Measurements from ENCODE around the gene FSCN2. TPM values are rescaled to one million over a fixed set of nuclear protein-coding genes. Genes with fewer than 3 reads are reported as not detected.

FSCN2 gene
- total and polyA plus RNA-seq, 4 donors: 0.89 to 3.1 (median 1.6) TPM

DNA sequence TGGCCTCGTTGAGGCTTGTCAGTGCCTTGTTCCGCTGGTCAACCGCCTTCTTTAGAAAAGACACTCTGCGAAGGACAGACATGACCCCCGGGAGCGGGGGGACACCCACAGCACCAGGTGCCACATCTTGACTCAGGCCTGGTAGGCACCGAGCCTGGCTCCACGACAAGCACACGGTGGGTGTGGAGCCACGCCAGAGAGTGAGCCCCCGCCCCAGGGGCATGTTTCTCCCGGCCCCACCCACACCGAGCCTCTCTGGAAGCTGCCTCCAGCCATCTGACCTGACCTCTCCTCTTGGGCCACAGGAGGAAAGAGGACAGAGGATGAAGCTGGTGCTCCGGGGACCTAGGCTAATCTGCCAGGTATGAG is 19.4 kb downstream of the FSCN2 start:
- no peak overlapping the region for H3K4me3 ChIP-seq (ENCODE audit: low read depth, low read length)
- H3K36me3 ChIP-seq (ENCODE audit: control insufficient read depth, insufficient read depth, low read length): peaks cover 88% of the 10 kb centered on the region
- H3K27me3 ChIP-seq (ENCODE audit: control insufficient read depth, insufficient read depth, low read length): no peaks in the 10 kb centered on the region
- H3K27ac ChIP-seq (ENCODE audit: low read depth, low read length): no peak overlapping the region
- H3K9me3 ChIP-seq (ENCODE audit: control insufficient read depth, insufficient read depth, low read length): no peaks in the 10 kb centered on the region
- 87% methylated on average over 13 of the region's 14 CpGs for WGBS (ENCODE audit: insufficient coverage)
- no peak for DNase-seq (ENCODE audit: low read depth in 4 of 6, low spot score in 6 of 6)
- H3K4me1 ChIP-seq (ENCODE audit: control insufficient read depth, insufficient read depth, low read length): peaks cover 21% of the 10 kb centered on the region

DNA sequence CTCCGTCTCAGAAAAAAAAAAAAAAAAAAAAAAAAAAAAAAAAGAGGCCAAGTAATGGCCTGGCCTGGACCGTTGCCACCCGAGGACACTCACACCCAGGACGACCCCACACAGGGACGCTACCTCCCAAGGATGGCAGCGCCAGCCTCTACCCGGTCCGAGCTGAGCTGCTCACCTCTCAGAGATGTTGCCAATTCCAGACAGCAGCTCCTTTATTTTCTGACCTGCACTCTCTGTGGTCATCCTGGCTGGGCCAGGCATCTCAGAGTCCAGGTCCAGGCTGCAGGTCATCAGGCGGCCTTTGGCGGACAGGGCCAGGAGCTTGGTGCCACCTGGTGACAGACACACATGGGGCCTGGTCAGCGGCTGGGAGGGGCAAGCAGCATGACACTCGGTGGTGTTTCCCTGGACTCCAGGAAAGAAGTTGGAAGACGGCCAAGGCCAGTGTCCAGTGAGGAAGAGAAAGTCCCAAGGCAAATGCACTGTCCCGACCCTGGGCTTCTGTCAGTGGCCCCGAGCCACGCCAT is 20.9 kb downstream of the FSCN2 start:
- H3K27ac ChIP-seq (ENCODE audit: low read depth, low read length): no peak overlapping the region
- H3K4me1 ChIP-seq (ENCODE audit: control insufficient read depth, insufficient read depth, low read length): peaks cover 36% of the 10 kb centered on the region
- H3K4me3 ChIP-seq (ENCODE audit: low read depth, low read length): no peak overlapping the region
- H3K36me3 ChIP-seq (ENCODE audit: control insufficient read depth, insufficient read depth, low read length): peaks cover 77% of the 10 kb centered on the region
- no peak for DNase-seq (ENCODE audit: low read depth in 4 of 6, low spot score in 6 of 6)
- no peaks in the 10 kb centered on the region for H3K27me3 ChIP-seq (ENCODE audit: control insufficient read depth, insufficient read depth, low read length)
- 89% methylated on average over 15 of the region's 16 CpGs for WGBS (ENCODE audit: insufficient coverage)
- no peaks in the 10 kb centered on the region for H3K9me3 ChIP-seq (ENCODE audit: control insufficient read depth, insufficient read depth, low read length)

DNA sequence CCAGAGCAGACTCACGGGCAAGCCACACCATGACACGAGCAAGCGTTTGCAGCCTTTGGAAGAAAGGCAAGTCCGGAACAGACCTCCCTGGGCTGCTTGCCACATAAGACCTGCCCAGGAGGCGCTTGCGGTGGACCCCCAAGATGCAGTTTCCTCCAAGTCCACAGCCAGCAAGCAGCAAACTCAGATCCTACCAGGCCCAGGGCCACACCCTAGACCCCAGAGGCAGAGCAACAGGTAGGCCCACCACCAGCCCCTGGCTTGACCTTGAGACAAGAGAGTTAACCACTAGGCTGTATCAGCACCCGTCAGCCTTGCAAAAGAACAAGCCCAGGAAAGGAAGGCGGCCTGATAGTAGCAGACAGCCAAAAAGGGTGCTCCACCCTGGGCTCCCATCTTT is 21.6 kb downstream of the FSCN2 start:
- Histone ChIP-seq H3K9me3 (ENCODE audit: control insufficient read depth, insufficient read depth, low read length) (no peaks in the 10 kb centered on the region), H3K27me3 (ENCODE audit: control insufficient read depth, insufficient read depth, low read length) (no peaks in the 10 kb centered on the region), H3K27ac (ENCODE audit: low read depth, low read length) (no peak overlapping the region), H3K4me3 (ENCODE audit: low read depth, low read length) (no peak overlapping the region), H3K4me1 (ENCODE audit: control insufficient read depth, insufficient read depth, low read length) (peaks cover 39% of the 10 kb centered on the region), H3K36me3 (ENCODE audit: control insufficient read depth, insufficient read depth, low read length) (peaks cover 69% of the 10 kb centered on the region)
- DNase-seq (ENCODE audit: low read depth in 4 of 6, low spot score in 6 of 6): no peak
- 90% methylated on average over 7 of the region's 8 CpGs for WGBS (ENCODE audit: insufficient coverage)

DNA sequence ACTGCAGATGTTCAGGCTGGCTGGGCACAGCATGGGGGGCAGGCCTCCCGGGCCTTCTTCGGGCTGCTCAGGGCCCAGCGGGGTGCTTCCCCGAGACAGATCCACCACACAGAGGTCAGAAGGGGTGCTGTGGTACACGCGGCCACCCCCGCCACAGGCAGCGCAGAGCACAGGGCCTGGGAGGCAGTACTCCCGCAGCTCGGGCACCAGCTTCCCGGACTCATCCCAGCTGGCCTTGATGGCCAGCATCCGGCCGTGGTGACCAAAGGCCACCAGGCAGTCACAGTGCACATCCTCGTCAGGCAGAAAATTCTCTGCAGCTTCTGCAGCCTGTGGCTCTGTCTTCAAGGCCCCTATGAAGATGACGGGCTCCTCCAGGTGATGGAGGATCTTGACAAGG is 22.1 kb downstream of the FSCN2 start:
- H3K4me3 ChIP-seq (ENCODE audit: low read depth, low read length): no peak overlapping the region
- no peaks in the 10 kb centered on the region for H3K9me3 ChIP-seq (ENCODE audit: control insufficient read depth, insufficient read depth, low read length)
- H3K4me1 ChIP-seq (ENCODE audit: control insufficient read depth, insufficient read depth, low read length): peaks cover 39% of the 10 kb centered on the region
- 88% methylated on average over 15 of the region's 15 CpGs for whole genome bisulfite sequencing (ENCODE audit: insufficient coverage)
- H3K27ac ChIP-seq (ENCODE audit: low read depth, low read length): no peak overlapping the region
- peaks cover 65% of the 10 kb centered on the region for H3K36me3 ChIP-seq (ENCODE audit: control insufficient read depth, insufficient read depth, low read length)
- no peaks in the 10 kb centered on the region for H3K27me3 ChIP-seq (ENCODE audit: control insufficient read depth, insufficient read depth, low read length)
- DNase-seq (ENCODE audit: low read depth in 4 of 6, low spot score in 6 of 6): no peak

DNA sequence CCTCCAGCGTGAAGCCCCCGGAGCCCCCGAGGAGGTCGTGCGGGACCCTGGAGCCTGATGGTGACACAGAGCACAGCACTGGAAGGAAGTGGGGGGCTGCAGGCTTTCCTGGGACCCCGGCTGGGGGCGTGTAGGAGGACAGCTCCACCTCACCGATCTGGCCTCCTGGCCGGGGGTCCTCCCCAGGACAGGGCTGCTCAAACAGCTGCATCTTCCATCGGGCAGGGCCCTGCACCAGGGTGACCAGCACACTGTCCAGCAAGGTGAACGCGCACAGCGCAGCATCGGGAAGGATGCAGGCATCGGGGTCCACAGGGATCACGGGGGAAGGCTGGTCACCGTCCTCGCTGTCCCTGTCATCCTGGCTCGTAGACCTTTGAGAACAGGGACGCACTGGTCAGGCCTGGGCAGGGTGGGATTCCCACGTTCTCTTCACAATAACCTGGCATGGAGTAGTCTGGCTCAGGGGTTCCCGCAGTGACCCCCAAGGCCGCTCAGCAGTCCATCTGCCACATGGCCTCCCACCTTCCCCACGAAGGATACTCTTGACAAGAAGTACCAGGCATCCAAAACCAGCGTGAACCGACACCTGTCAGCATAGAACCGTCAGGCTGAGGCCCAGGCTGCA is 22.8 kb downstream of the FSCN2 start:
- Histone ChIP-seq H3K27ac (ENCODE audit: low read depth, low read length) (no peak overlapping the region), H3K36me3 (ENCODE audit: control insufficient read depth, insufficient read depth, low read length) (peaks cover 62% of the 10 kb centered on the region), H3K4me3 (ENCODE audit: low read depth, low read length) (peak overlapping the region; percentile 86), H3K9me3 (ENCODE audit: control insufficient read depth, insufficient read depth, low read length) (no peaks in the 10 kb centered on the region), H3K4me1 (ENCODE audit: control insufficient read depth, insufficient read depth, low read length) (peaks cover 39% of the 10 kb centered on the region), H3K27me3 (ENCODE audit: control insufficient read depth, insufficient read depth, low read length) (no peaks in the 10 kb centered on the region)
- WGBS (ENCODE audit: insufficient coverage): 83% methylated on average over 27 of the region's 27 CpGs
- no peak for DNase-seq (ENCODE audit: low read depth in 4 of 6, low spot score in 6 of 6)

DNA sequence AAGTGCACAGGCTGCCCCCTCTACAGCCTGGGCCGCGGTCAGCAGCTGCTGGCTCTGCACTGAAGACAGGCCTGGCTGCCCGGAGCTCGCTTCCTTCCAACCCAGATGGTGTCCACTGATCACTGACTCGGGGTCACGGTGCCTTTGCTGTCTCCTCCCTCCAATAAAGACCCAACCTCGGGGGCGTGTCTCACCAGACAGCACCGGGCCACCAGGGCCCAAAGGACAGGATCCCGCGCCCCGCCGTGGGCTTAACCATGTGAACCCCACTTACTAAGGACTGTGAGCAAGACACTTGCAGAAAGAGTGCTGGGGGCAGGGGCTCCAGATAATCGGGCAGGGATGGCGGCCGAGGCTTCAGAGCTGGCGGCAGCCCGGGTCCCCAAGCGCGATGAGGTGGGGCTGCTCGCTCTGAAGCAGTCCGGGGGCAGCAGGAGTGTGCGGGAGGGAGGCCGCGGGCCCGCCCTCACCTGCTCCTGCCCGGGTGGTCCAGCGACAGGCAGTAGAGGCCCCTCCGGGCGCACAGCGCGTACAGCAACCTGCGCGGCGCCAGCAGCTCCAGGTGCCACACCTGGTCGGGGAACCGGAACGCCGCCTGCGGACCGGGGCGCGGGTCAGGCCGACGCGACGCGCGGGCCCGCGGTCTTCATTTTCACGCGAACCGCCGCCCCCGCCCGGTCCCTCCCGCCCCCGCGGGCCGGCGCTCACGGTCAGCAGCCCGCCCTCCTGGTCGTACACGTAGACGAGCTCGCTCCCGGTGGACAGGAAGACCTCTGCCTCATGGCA is 23.5 kb downstream of the FSCN2 start:
- Histone ChIP-seq H3K4me1 (ENCODE audit: control insufficient read depth, insufficient read depth, low read length) (peaks cover 39% of the 10 kb centered on the region), H3K4me3 (ENCODE audit: low read depth, low read length) (peak overlapping the region; percentile 86), H3K27me3 (ENCODE audit: control insufficient read depth, insufficient read depth, low read length) (no peaks in the 10 kb centered on the region), H3K27ac (ENCODE audit: low read depth, low read length) (no peak overlapping the region), H3K36me3 (ENCODE audit: control insufficient read depth, insufficient read depth, low read length) (peaks cover 62% of the 10 kb centered on the region), H3K9me3 (ENCODE audit: control insufficient read depth, insufficient read depth, low read length) (no peaks in the 10 kb centered on the region)
- 1% methylated on average over 69 of the region's 69 CpGs for WGBS (ENCODE audit: insufficient coverage)
- DNase-seq (ENCODE audit: low read depth in 4 of 6, low spot score in 6 of 6): peak in 2 of 6 donors; percentile 11 to 24

DNA sequence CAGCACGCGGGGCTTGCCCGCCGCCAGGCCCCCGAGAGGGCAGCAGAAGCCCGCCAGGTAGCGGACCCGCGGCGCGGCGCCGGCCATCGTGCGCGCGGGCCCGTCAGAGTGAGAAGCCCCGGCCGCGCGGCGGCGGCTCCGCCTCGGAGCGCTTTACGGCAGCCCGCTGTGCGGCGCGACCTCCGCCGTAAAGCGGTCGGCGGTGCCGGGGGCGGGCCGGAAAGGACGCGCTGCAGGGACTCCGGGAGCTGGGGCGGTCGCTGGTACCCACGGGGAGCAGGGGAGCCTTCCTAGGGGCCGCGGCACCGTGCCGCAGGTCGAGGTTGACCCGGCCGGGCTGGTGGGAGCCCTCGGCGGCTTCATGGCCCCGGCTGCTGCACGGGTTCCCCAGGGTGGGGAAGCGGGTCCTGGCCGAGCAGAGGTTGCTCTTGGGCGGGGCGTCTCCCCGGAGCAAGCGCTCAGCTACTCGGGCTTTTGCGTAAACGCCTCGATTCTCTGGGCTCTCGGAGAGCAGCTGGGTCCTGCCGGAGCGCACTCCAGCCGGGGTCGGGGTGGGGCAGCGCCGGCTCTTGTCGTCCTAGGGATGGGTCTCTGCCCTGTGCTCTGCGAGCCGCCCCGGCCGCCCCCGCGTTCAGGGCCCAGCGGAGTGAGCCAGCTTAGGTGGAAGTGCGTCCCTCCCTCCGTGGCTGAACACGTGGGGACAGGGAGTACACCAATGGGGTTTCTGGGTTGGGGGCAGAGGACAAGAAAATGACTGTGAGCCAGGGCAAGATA is 24.3 kb downstream of the FSCN2 start, which contains the start of gene FAAP100:
Gene FAAP100, minus strand, starts transcription at position 110 of the 774 bp plus-strand sequence. Its CDS starts 23 bp downstream, at position 87.
- Histone ChIP-seq H3K27ac (ENCODE audit: low read depth, low read length) (peak within 1 kb of the TSS; percentile 86), H3K9me3 (ENCODE audit: control insufficient read depth, insufficient read depth, low read length) (no peaks in the 10 kb centered on the region), H3K4me3 (ENCODE audit: low read depth, low read length) (peak within 1 kb of the TSS; percentile 86), H3K27me3 (ENCODE audit: control insufficient read depth, insufficient read depth, low read length) (no peaks in the 10 kb centered on the region), H3K4me1 (ENCODE audit: control insufficient read depth, insufficient read depth, low read length) (peaks cover 39% of the 10 kb centered on the region), H3K36me3 (ENCODE audit: control insufficient read depth, insufficient read depth, low read length) (peaks cover 62% of the 10 kb centered on the region)
- DNase-seq (ENCODE audit: low read depth in 4 of 6, low spot score in 6 of 6): peak; percentile 67 to 95 (median 72)
- 0% methylated on average over 85 of the region's 85 CpGs for WGBS (ENCODE audit: insufficient coverage)

DNA sequence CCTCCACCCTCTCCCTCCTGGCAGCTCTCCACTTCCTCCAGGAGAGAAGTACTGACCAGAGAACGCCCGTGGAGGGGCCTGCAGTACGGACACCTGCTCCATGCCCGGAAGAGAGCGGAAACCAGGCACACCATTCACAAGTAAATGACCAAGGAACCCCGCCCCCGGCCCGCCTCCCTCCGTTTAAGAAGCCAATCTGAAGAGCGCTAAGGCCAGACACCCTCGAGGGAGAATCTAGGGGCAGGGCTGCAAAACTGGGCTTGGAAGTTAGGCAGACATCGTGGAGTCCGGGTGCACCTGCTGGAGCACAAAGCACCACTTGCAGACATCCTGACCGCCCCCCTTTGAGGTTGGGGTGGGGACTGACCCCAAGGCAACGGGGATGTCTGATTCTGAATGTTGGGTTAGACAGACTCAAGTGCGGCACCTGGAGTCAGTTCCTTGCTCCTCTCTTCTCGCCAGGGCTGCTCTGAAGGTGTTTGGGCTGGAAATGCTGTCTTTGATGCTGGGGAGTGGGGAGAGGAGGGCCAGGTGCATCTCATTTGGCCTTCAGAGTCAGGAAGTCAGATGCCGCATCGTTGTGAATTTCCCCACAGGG is 24.9 kb downstream of the FSCN2 start:
- Histone ChIP-seq H3K27ac (ENCODE audit: low read depth, low read length) (peak overlapping the region; percentile 86), H3K36me3 (ENCODE audit: control insufficient read depth, insufficient read depth, low read length) (peaks cover 62% of the 10 kb centered on the region), H3K27me3 (ENCODE audit: control insufficient read depth, insufficient read depth, low read length) (no peaks in the 10 kb centered on the region), H3K4me3 (ENCODE audit: low read depth, low read length) (peak overlapping the region; percentile 86), H3K4me1 (ENCODE audit: control insufficient read depth, insufficient read depth, low read length) (peaks cover 39% of the 10 kb centered on the region), H3K9me3 (ENCODE audit: control insufficient read depth, insufficient read depth, low read length) (no peaks in the 10 kb centered on the region)
- DNase-seq (ENCODE audit: low read depth in 4 of 6, low spot score in 6 of 6): peak; percentile 49 to 93 (median 66)
- WGBS (ENCODE audit: insufficient coverage): 3% methylated on average over 11 of the region's 19 CpGs

DNA sequence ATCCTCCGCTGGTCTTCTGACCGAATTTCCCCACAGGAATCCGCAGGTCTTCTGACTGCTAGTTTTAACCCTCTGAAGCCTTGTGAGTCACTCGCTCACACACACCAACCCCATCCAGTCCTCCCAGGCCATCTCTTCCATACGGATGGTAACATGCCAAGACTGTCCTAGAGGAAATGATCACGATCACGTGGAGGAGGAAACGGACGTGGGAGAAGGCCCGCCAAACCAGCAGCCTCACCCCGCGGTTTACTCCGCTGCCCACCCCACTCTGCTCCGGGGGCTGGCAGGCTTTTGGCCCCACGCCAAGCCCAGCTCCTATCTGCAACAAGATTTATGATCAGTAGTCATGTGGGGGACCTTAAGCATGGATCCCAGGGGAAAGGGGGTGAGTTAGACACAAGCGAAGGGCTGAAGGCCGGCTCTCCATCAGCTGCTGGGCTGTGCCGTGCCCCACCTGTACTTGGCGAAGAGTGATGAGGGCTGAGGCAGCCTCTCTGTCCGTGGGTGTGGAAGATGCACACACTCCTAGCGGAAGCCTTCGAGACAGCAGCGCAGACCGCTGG is 25.5 kb downstream of the FSCN2 start:
- Histone ChIP-seq H3K27me3 (ENCODE audit: control insufficient read depth, insufficient read depth, low read length) (no peaks in the 10 kb centered on the region), H3K9me3 (ENCODE audit: control insufficient read depth, insufficient read depth, low read length) (no peaks in the 10 kb centered on the region), H3K27ac (ENCODE audit: low read depth, low read length) (peak overlapping the region; percentile 86), H3K36me3 (ENCODE audit: control insufficient read depth, insufficient read depth, low read length) (peaks cover 62% of the 10 kb centered on the region), H3K4me1 (ENCODE audit: control insufficient read depth, insufficient read depth, low read length) (peaks cover 39% of the 10 kb centered on the region), H3K4me3 (ENCODE audit: low read depth, low read length) (peak overlapping the region; percentile 86)
- DNase-seq (ENCODE audit: low read depth in 4 of 6, low spot score in 6 of 6): peak in 2 of 6 donors; percentile 35 to 59
- WGBS (ENCODE audit: insufficient coverage): 26% methylated on average over 23 of the region's 24 CpGs

Data from spinal cord (tissue), 10 donors.